ENCODE data around the gene MLF1. TPM values are rescaled to one million over a fixed set of nuclear protein-coding genes. Genes with fewer than 3 reads are reported as not detected.

The MLF1 gene
- total RNA-seq, 1 experiment from 2014 or later: 43.7 TPM

GRCh38 chr3:158644345-158644908 is 73.4 kb downstream of the MLF1 start, which contains the start of gene GFM1:
TSS of gene GFM1 (plus strand) at chr3:158644527. CDS start at chr3:158644635, 108 bp downstream.
- Histone ChIP-seq H3K79me2 (ENCODE audit: insufficient read depth, low read length) (peaks cover 49% of the 10 kb centered on the region), H3K9me2 (ENCODE audit: insufficient read depth) (no peaks in the 10 kb centered on the region), H3K4me1 (ENCODE audit: control insufficient read depth in 1 of 2, insufficient read depth in 2 of 2, low read length in 2 of 2) (peaks cover 7 to 16% of the 10 kb centered on the region in 2 experiments; a peak in 3 of 4 replicates), H3K27ac (ENCODE audit: low read depth, low read length) (peak within 1 kb of the TSS; percentile 65), H3K4me2 (ENCODE audit: low read length) (peak within 1 kb of the TSS; percentile 71), H3K27me3 (ENCODE audit: insufficient read depth, low read length) (no peaks in the 10 kb centered on the region), H3K9ac (ENCODE audit: low read length) (peak within 1 kb of the TSS; percentile 71), H3K9me3 (ENCODE audit: control insufficient read depth in 1 of 2, insufficient read depth in 1 of 2, low read depth in 1 of 2, low read length in 2 of 2) (no peaks in the 10 kb centered on the region), H4K20me1 (ENCODE audit: insufficient read depth) (no peaks in the 10 kb centered on the region), H3K4me3 (replicated peaks in 1 of 2; ENCODE audit: low read depth in 1 of 2, low read length in 2 of 2) (peak within 1 kb of the TSS; percentile 86 to 91), H2AFZ (ENCODE audit: low read depth, low read length, poor library complexity, severe bottlenecking) (peak within 1 kb of the TSS; percentile 96), H3K36me3 (ENCODE audit: control insufficient read depth in 1 of 2, insufficient read depth in 2 of 2, low read length in 2 of 2) (peaks cover 6 to 9% of the 10 kb centered on the region in 2 experiments; a peak in 2 of 4 replicates)
- BruUV-seq (replicated peaks): no TSS peak
- RAD21 ChIA-PET (ENCODE audit: low non-redundant PET in 1 of 2, low total read pairs in 2 of 2, uncharacterized antibody in 2 of 2, unreplicated experiment in 2 of 2): no interaction called here
- intact Hi-C loops (cut with micrococcal nuclease): loop anchor here (10.0 kb wide), 2 partner anchors 610 to 1030 kb away; no protein-coding TSS in a partner anchor
- DNase-seq (ENCODE audit: low read depth, low spot score) (peak; percentile 93), ATAC-seq (peak; percentile 97)
- CTCF ChIA-PET: interaction anchor here (0.8 to 3.3 kb wide), 8 partner anchors 10 to 151 kb away, joined by 3 to 26 read pairs (median 4); no protein-coding TSS in a partner anchor
- POLR2A ChIA-PET: interaction anchor here (0.7 to 2.6 kb wide), 4 partner anchors 15 to 74 kb away, joined by 3 to 11 read pairs (median 4); partner anchors contain the start of gene MLF1
- peak; percentile 87 for TF ChIP-seq SP1 (IDR thresholded peaks at IDR 0.05; ENCODE audit: low read depth)
- TF ChIP-seq POLR2A (IDR thresholded peaks at IDR 0.05; ENCODE audit: borderline replicate concordance, extremely low read depth, insufficient read depth, insufficient read length): no peak
- TF ChIP-seq ELF1 (IDR thresholded peaks at IDR 0.05; ENCODE audit: borderline replicate concordance, low read depth): peak; percentile 82
- TF ChIP-seq ZFX (IDR thresholded peaks at IDR 0.05): peak; percentile 35; the same call in 1 of the 2 replicates
- no peak; the same call in 1 of the 2 replicates for TF ChIP-seq JUND (IDR thresholded peaks at IDR 0.05)
- no peak for TF ChIP-seq FOSL1 (IDR thresholded peaks at IDR 0.05; ENCODE audit: low read depth)
- peak; percentile 61 for TF ChIP-seq SRF (IDR thresholded peaks at IDR 0.05; ENCODE audit: low read depth)
- TF ChIP-seq YY1 (IDR thresholded peaks at IDR 0.05; ENCODE audit: extremely low read depth, insufficient replicate concordance, low read depth, low read length): peak; percentile 78
- TF ChIP-seq TCF7L2 (IDR thresholded peaks at IDR 0.05; ENCODE audit: borderline replicate concordance, extremely low read depth, insufficient read depth, insufficient read length): peak; percentile 77
- TF ChIP-seq ZNF274 (IDR thresholded peaks at IDR 0.05; ENCODE audit: low read depth, low read length): no peak
- TF ChIP-seq EGR1 (IDR thresholded peaks at IDR 0.05; ENCODE audit: low read depth): peak; percentile 47; the same call in 1 of the 2 replicates
- TF ChIP-seq REST (IDR thresholded peaks at IDR 0.05; ENCODE audit: low read depth): no peak
- TF ChIP-seq, protein P1, sequence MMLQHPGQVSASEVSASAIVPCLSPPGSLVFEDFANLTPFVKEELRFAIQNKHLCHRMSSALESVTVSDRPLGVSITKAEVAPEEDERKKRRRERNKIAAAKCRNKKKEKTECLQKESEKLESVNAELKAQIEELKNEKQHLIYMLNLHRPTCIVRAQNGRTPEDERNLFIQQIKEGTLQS (IDR thresholded peaks at IDR 0.05): no peak
- TF ChIP-seq POLR2AphosphoS5 (IDR thresholded peaks at IDR 0.05; ENCODE audit: low read depth, low read length): peak; percentile 72
- TF ChIP-seq CBX3 (IDR thresholded peaks at IDR 0.05; ENCODE audit: low read depth): peak; percentile 99
- TF ChIP-seq SIN3A (IDR thresholded peaks at IDR 0.05; ENCODE audit: low read depth): peak; percentile 98
- no peak for TF ChIP-seq EZH2 (IDR thresholded peaks at IDR 0.05)
- TF ChIP-seq, protein P2, sequence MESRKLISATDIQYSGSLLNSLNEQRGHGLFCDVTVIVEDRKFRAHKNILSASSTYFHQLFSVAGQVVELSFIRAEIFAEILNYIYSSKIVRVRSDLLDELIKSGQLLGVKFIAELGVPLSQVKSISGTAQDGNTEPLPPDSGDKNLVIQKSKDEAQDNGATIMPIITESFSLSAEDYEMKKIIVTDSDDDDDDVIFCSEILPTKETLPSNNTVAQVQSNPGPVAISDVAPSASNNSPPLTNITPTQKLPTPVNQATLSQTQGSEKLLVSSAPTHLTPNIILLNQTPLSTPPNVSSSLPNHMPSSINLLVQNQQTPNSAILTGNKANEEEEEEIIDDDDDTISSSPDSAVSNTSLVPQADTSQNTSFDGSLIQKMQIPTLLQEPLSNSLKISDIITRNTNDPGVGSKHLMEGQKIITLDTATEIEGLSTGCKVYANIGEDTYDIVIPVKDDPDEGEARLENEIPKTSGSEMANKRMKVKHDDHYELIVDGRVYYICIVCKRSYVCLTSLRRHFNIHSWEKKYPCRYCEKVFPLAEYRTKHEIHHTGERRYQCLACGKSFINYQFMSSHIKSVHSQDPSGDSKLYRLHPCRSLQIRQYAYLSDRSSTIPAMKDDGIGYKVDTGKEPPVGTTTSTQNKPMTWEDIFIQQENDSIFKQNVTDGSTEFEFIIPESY (IDR thresholded peaks at IDR 0.05; ENCODE audit: extremely low read depth, insufficient replicate concordance, low read length): peak; percentile 69
- TF ChIP-seq MAX (IDR thresholded peaks at IDR 0.05): peak; percentile 97
- TF ChIP-seq EZH2phosphoT487 (IDR thresholded peaks at IDR 0.05; ENCODE audit: borderline replicate concordance): no peak

All from HCT116 (cell line).